BLaER1 (cell line): ENCODE measurements around the gene TSKU.

Experiments used
- H3K27ac ChIP-seq: shearing (Covaris generic); formaldehyde crosslinking; 2 replicates; pipeline ENCODE4 v1.8.1; 2022
- H3K27me3 ChIP-seq: shearing (Covaris generic); formaldehyde crosslinking; 2 replicates; pipeline ENCODE4 v1.8.1; 2022
- H3K36me3 ChIP-seq: shearing (Covaris generic); formaldehyde crosslinking; 2 replicates; pipeline ENCODE4 v1.8.1; 2022
- H3K4me1 ChIP-seq: shearing (Covaris generic); formaldehyde crosslinking; 2 replicates; pipeline ENCODE4 v1.8.1; 2022
- H3K4me2 ChIP-seq: shearing (Covaris generic); formaldehyde crosslinking; 2 replicates; pipeline ENCODE4 v1.8.1; 2022
- H3K4me3 ChIP-seq: shearing (Covaris generic); formaldehyde crosslinking; 2 replicates; pipeline ENCODE4 v1.8.1; 2022
- H3K9ac ChIP-seq: shearing (Covaris generic); formaldehyde crosslinking; 2 replicates; pipeline ENCODE4 v1.8.1; 2022
- H3K9me3 ChIP-seq: shearing (Covaris generic); formaldehyde crosslinking; 2 replicates; pipeline ENCODE4 v1.8.1; 2022
- H4K20me1 ChIP-seq: shearing (Covaris generic); formaldehyde crosslinking; 2 replicates; pipeline ENCODE4 v1.8.1; 2022
- Cebpa-rat ChIP-seq: shearing (Covaris generic); IDR thresholded peaks from 2 replicates; pipeline ENCODE4 v1.8.1; 2022

The TSKU gene

DNA sequence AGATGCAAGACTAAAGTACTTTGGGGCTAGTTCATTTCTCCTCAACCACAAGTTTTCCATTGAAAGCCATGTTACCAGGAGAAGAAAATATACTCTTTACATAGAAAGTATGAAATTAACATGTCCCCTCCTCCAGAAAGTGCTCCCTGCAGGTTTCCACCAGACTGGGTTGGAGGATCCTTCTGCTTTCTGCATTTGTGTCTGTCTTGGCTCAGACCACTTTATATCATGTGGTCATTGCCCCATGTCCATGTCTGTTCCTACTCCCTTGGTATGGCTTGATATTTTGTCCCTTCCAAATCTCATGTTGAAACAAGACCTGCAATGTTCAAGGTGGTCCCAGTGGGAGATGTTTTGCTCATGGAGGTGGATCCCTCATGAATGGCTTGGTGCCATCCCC lies 49.2 kb downstream of the TSKU start:
- no peaks in the 10 kb centered on the region for H3K27me3 ChIP-seq
- no peaks in the 10 kb centered on the region for H3K4me1 ChIP-seq
- H4K20me1 ChIP-seq, result no peaks in the 10 kb centered on the region
- H3K27ac ChIP-seq, result no peak overlapping the region
- H3K9me3 ChIP-seq, result 0 out of 2 replicates have a peak, but pooled peaks cover 9% of the 10 kb centered on the region
- H3K36me3 ChIP-seq, result no peaks in the 10 kb centered on the region
- H3K4me2 ChIP-seq, result no peak overlapping the region
- H3K4me3 ChIP-seq, result no peak overlapping the region
- no peak for TF ChIP-seq Cebpa-rat
- H3K9ac ChIP-seq, result no peak overlapping the region

DNA sequence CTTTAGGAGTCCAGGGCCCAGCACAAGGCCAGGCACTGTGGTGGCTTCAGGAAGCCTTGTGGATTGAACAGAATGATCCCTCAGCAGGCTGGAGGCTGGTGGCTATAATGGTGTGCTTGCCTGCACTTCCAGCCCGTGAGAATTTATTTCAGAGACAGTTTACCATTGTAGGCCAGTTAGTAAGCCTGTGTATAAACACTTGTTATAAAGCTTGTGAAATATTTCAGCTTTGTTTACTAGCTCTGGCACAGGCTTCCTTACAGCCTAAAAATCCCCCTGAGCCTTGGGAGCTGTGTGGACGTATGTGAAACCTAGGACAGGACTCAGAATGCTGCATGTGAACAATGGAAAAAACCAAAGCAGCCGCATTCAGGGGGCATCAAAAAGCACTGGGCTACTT lies 51.0 kb downstream of the TSKU start:
- Histone ChIP-seq H3K9me3 (0 out of 2 replicates have a peak, but pooled peaks cover 9% of the 10 kb centered on the region), H4K20me1 (no peaks in the 10 kb centered on the region), H3K4me2 (no peak overlapping the region), H3K27me3 (no peaks in the 10 kb centered on the region), H3K27ac (no peak overlapping the region), H3K9ac (no peak overlapping the region), H3K36me3 (no peaks in the 10 kb centered on the region), H3K4me1 (no peaks in the 10 kb centered on the region), H3K4me3 (no peak overlapping the region)
- no peak for TF ChIP-seq Cebpa-rat

DNA sequence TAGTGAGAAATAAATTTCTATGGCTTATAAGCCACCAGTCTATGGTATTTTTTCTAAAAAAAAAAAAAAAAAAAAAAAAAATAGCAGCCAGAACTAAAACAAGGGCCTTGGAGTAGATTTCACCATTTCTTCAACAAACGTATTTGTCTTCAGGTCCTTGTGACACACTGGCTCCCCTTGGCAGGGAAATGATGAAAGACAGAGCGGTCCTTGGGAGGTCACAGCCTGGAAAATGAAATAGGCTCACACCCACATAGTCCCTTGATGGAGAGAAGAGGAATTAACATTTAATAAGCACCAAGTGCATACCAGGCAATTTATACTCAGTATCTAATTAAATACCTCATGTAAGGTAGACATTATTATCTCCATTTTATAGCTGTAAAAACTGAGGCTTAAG lies 51.9 kb downstream of the TSKU start:
- H3K4me3 ChIP-seq, result no peak overlapping the region

DNA sequence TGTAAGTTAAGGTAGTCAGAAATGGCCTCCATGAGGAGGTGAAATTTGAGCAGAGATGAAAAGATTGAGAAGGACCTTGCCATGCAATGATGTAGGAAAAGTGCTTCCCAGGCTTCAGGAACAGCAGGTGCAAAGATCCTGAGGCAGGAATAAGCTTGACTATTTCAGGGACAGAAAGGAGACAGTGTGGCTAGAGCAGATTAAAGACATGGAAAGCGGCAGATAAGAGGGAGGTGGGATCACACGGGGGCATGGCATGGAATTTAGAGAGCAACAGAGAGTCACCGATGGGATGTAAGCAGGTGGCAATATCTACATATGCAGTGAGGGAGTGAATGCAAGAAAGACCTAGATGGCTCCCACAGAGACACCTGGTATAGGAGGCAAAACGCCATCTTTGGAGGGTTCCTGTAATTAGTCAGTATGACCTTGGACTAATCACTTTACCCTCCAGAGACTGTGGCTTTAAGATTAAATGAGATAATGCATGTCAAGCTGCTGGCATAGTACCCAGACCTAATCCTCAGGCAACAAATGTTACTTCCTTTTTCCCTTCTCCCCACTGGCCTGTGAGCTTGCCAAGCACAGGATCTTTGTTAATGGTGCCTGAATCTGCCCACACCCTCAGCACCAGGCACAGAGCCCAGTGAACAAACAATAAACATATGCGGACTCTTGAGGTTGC lies 52.9 kb downstream of the TSKU start:
- no peak overlapping the region for H3K4me2 ChIP-seq
- H3K36me3 ChIP-seq, result no peaks in the 10 kb centered on the region
- H3K9ac ChIP-seq, result no peak overlapping the region
- H3K4me3 ChIP-seq, result no peak overlapping the region
- no peak overlapping the region for H3K27ac ChIP-seq
- no peaks in the 10 kb centered on the region for H3K9me3 ChIP-seq
- H3K27me3 ChIP-seq, result no peaks in the 10 kb centered on the region
- no peaks in the 10 kb centered on the region for H3K4me1 ChIP-seq
- TF ChIP-seq Cebpa-rat, result no peak
- no peaks in the 10 kb centered on the region for H4K20me1 ChIP-seq

More for the DNA sequence above, 51.9 kb downstream of the TSKU start:
- H3K27ac ChIP-seq, result no peak overlapping the region
- no peak overlapping the region for H3K4me2 ChIP-seq
- H3K4me1 ChIP-seq, result no peaks in the 10 kb centered on the region
- H3K36me3 ChIP-seq, result no peaks in the 10 kb centered on the region
- no peak for TF ChIP-seq Cebpa-rat
- H3K9me3 ChIP-seq, result 0 out of 2 replicates have a peak, but pooled peaks cover under 1% of the 10 kb centered on the region
- no peak overlapping the region for H3K9ac ChIP-seq
- no peaks in the 10 kb centered on the region for H3K27me3 ChIP-seq
- H4K20me1 ChIP-seq, result no peaks in the 10 kb centered on the region

DNA sequence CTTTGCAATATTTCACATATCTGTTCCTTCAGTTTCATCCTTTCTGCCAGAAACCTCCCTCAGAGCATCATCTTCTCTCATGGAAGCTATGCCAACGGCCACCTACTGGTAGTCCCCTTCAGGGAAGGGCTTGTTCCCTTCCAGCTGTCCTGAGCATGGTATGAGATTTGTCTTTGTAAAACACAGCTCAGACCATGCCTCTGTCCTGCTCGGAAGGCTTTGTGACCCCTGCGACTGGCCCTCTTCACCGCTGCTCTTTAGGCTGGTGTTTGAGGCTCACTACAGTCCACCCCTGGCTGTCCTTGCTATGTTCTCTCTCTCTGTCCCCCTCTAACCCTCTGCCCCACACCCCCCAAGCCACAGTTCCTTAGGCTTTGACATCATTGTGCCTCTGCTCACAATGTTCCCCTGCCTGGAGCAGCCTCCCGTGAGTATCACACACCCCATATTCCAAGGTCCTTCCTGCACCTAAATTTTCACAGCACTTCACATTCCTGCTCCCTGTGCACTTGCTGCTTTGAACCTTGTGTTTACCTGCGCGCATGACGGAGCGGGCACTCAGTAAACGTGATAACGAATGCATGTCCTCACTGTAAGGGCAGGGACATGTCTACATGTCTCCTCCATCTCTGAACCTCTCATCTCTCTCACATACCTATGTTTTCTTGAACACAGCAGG lies 53.6 kb downstream of the TSKU start:
- H3K4me2 ChIP-seq, result no peak overlapping the region
- no peak overlapping the region for H3K27ac ChIP-seq
- no peaks in the 10 kb centered on the region for H3K36me3 ChIP-seq
- H3K4me1 ChIP-seq, result no peaks in the 10 kb centered on the region
- no peak overlapping the region for H3K9ac ChIP-seq
- no peak for TF ChIP-seq Cebpa-rat
- H3K9me3 ChIP-seq, result no peaks in the 10 kb centered on the region
- H3K27me3 ChIP-seq, result no peaks in the 10 kb centered on the region
- H4K20me1 ChIP-seq, result no peaks in the 10 kb centered on the region
- no peak overlapping the region for H3K4me3 ChIP-seq

DNA sequence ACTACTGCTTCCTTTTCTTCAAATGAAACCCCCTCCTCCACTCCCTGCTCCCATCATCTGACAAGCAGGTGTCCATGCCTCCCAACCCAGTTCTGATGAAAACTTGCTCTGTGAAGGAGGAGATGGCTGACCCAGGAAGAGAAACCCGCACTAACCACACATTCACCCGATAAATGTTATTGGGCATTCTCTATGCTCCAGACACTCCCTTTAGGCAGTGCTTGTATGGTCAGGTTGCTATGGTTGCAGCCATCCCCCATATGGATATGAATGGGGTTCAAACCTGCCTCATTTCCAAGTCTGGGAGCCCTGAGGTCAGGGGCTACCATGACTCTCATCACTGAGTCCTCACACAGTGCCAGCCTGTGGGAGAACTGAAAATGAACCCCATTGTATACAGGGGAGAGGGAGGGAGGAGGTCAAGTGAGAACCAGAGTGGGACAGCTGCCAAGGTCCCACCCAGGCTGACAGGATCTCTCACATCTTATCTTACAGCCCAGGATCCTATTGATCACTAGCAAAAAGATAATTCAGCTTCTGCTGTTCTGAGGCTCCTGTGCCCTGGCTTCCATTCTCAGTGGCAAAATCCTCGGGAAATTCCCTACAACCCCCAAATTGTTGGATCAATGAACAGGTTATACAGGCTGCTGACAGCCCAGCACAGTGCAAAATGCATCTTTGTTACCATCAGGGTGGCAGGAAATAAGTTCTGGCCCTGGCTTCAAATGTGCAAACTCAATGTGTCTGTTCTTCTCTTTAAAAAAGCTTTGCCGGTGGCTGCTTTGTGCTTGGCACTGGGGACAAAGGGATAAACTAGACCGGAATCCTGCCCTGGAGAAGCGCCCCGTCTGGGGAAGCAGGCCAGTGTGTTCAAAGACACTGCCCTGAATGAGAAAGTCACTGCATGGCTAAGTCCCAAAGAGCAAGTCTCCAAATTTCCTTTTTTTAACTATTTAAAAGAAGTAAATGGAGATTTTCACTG lies 54.8 kb downstream of the TSKU start:
- no peaks in the 10 kb centered on the region for H3K9me3 ChIP-seq
- no peak overlapping the region for H3K9ac ChIP-seq
- H3K4me1 ChIP-seq, result no peaks in the 10 kb centered on the region
- H3K27ac ChIP-seq, result no peak overlapping the region
- no peak for TF ChIP-seq Cebpa-rat
- H3K4me2 ChIP-seq, result no peak overlapping the region
- no peaks in the 10 kb centered on the region for H3K27me3 ChIP-seq
- H4K20me1 ChIP-seq, result no peaks in the 10 kb centered on the region
- H3K4me3 ChIP-seq, result no peak overlapping the region
- no peaks in the 10 kb centered on the region for H3K36me3 ChIP-seq

DNA sequence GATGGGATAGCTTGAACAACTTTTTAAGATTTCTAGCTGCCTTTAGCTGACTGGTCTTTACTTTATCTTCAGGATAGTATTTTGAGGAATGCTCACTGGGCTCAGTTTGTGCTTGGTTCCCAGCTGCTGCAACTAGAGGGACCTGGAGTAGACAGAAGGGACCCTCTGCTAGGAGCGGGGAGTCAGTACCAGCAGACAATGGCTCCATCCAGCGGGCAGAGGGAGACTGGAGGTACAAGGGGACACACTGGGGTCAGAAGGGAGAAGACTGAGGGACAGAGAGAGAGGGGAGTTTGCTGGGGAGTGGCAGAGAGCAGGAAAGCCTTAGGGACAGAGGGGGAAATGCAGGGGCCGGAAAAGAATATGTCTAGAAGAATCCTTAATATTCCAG lies 55.5 kb downstream of the TSKU start:
- TF ChIP-seq Cebpa-rat, result no peak
- no peaks in the 10 kb centered on the region for H3K9me3 ChIP-seq
- H4K20me1 ChIP-seq, result no peaks in the 10 kb centered on the region
- H3K4me1 ChIP-seq, result no peaks in the 10 kb centered on the region
- no peaks in the 10 kb centered on the region for H3K27me3 ChIP-seq
- no peak overlapping the region for H3K9ac ChIP-seq
- no peak overlapping the region for H3K4me3 ChIP-seq
- no peak overlapping the region for H3K4me2 ChIP-seq
- H3K27ac ChIP-seq, result no peak overlapping the region
- no peaks in the 10 kb centered on the region for H3K36me3 ChIP-seq

DNA sequence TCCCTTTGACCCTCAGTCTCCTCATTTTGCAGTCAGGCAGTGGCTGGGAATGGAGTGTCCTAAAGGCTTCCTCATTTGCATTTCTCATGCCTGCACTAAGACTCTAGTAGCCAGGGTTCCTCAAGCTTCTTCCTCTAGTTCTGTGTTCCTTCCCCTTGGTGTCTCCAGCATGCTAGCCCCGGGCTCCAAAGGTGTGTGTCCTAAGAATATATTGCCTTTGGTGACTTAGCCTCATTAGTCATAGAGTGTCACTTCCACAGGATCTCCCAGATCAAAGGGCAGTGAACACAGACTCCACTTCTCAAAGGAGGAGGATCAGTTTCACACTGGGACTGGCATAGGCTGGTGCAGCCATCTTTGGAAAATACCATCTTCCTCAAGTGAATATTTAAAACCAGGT lies 56.2 kb downstream of the TSKU start:
- Histone ChIP-seq H3K27me3 (no peaks in the 10 kb centered on the region), H4K20me1 (no peaks in the 10 kb centered on the region), H3K9ac (no peak overlapping the region), H3K4me1 (no peaks in the 10 kb centered on the region), H3K27ac (no peak overlapping the region), H3K9me3 (no peaks in the 10 kb centered on the region), H3K4me3 (no peak overlapping the region), H3K36me3 (no peaks in the 10 kb centered on the region), H3K4me2 (no peak overlapping the region)
- no peak for TF ChIP-seq Cebpa-rat

DNA sequence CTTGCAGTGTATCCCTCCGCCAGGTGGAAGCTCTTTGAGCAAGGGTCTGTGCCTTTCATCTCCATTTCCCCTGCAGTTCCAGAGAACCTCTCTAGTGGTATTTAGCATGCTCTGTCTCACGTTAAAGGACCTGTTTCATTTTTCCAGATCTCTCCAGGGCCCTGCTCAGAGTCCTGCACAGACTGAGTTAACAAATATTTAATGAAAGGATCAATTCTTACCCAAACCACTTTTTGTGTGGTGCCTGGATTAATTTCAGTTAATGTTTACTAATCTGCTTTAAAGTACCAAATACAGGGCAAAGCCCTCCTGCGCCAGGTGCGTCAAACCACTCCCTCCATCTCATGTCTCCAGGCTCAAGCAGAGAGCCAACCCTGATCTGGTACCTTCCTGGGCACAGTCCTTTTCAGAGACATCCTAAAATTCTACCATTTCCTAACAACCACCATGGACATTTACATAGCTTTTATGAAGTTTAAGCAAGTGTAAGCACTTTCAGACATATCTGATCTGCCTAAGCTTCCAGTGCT lies 58.8 kb downstream of the TSKU start:
- Histone ChIP-seq H3K4me2 (no peak overlapping the region), H3K4me1 (no peaks in the 10 kb centered on the region), H3K4me3 (no peak overlapping the region), H3K36me3 (no peaks in the 10 kb centered on the region), H4K20me1 (no peaks in the 10 kb centered on the region), H3K9me3 (no peaks in the 10 kb centered on the region), H3K27me3 (no peaks in the 10 kb centered on the region), H3K27ac (no peak overlapping the region), H3K9ac (no peak overlapping the region)
- no peak for TF ChIP-seq Cebpa-rat
